HUES48 (cell line): ENCODE data around the gene SIX1.

Experiments
- H3K27ac ChIP-seq: one replicate; pipeline ENCODE4 v1.7.0; 2013; ENCODE audit warnings: low read depth, low read length, inconsistent platforms
- H3K27me3 ChIP-seq: 2 replicates; pipeline ENCODE4 v1.6.1; 2013; ENCODE audit warnings: mild to moderate bottlenecking, low read length; ENCODE audit not compliant: control insufficient read depth, insufficient read depth
- H3K36me3 ChIP-seq: 2 replicates; pipeline ENCODE4 v1.6.1; 2013; ENCODE audit warnings: low read length; ENCODE audit not compliant: control insufficient read depth, insufficient read depth
- H3K4me1 ChIP-seq: 2 replicates; pipeline ENCODE4 v1.6.1; 2013; ENCODE audit warnings: mild to moderate bottlenecking, low read length; ENCODE audit not compliant: control insufficient read depth, insufficient read depth
- H3K4me3 ChIP-seq: 2 replicates; pipeline ENCODE4 v1.5.1; 2013; ENCODE audit warnings: mild to moderate bottlenecking, low read depth, low read length
- H3K9ac ChIP-seq: 2 replicates; pipeline ENCODE4 v1.6.1; 2013; ENCODE audit warnings: mild to moderate bottlenecking, low read depth, low read length, moderate library complexity
- H3K9me3 ChIP-seq: 2 replicates; pipeline ENCODE4 v1.6.1; 2013; ENCODE audit warnings: low read length; ENCODE audit not compliant: control insufficient read depth, insufficient read depth

SIX1 gene

GRCh38 chr14:60622917-60623257 is 26.4 kb downstream of the SIX1 start:
- Histone ChIP-seq H3K9ac (no peak overlapping the region), H3K36me3 (no peaks in the 10 kb centered on the region), H3K4me3 (no peak overlapping the region), H3K4me1 (0 out of 2 replicates have a peak, but pooled peaks cover under 1% of the 10 kb centered on the region), H3K27me3 (no peaks in the 10 kb centered on the region), H3K27ac (no peak overlapping the region), H3K9me3 (no peaks in the 10 kb centered on the region)

- H3K9me3 ChIP-seq = no peaks in the 10 kb centered on the region
- H3K4me3 ChIP-seq = no peak overlapping the region
- H3K4me1 ChIP-seq = 0 out of 2 replicates have a peak, but pooled peaks cover 5% of the 10 kb centered on the region
- H3K27me3 ChIP-seq = no peaks in the 10 kb centered on the region
- H3K9ac ChIP-seq = no peak overlapping the region
- H3K27ac ChIP-seq = no peak overlapping the region
- H3K36me3 ChIP-seq = no peaks in the 10 kb centered on the region
Observed at GRCh38 chr14:60622210-60622916, 26.9 kb downstream of the SIX1 start.

- Histone ChIP-seq H3K4me3 (no peak overlapping the region), H3K9ac (no peak overlapping the region), H3K4me1 (peaks cover 11% of the 10 kb centered on the region), H3K27ac (no peak overlapping the region), H3K27me3 (no peaks in the 10 kb centered on the region), H3K9me3 (no peaks in the 10 kb centered on the region), H3K36me3 (no peaks in the 10 kb centered on the region)
Observed at GRCh38 chr14:60621386-60621785, 27.9 kb downstream of the SIX1 start.

GRCh38 chr14:60618241-60618640 is 31.0 kb downstream of the SIX1 start:
- no peaks in the 10 kb centered on the region for H3K36me3 ChIP-seq
- no peak overlapping the region for H3K4me3 ChIP-seq
- H3K9ac ChIP-seq = no peak overlapping the region
- no peaks in the 10 kb centered on the region for H3K9me3 ChIP-seq
- H3K27me3 ChIP-seq = no peaks in the 10 kb centered on the region
- H3K4me1 ChIP-seq = peaks cover 16% of the 10 kb centered on the region
- no peak overlapping the region for H3K27ac ChIP-seq

- peaks cover 16% of the 10 kb centered on the region for H3K4me1 ChIP-seq
- no peak overlapping the region for H3K27ac ChIP-seq
- no peaks in the 10 kb centered on the region for H3K36me3 ChIP-seq
- H3K27me3 ChIP-seq = no peaks in the 10 kb centered on the region
- no peaks in the 10 kb centered on the region for H3K9me3 ChIP-seq
- no peak overlapping the region for H3K9ac ChIP-seq
- H3K4me3 ChIP-seq = no peak overlapping the region
Observed at GRCh38 chr14:60616461-60616959, 32.8 kb downstream of the SIX1 start.

- Histone ChIP-seq H3K4me3 (no peak overlapping the region), H3K27me3 (no peaks in the 10 kb centered on the region), H3K9ac (no peak overlapping the region), H3K9me3 (peaks cover 5% of the 10 kb centered on the region), H3K27ac (no peak overlapping the region), H3K4me1 (peaks cover 20% of the 10 kb centered on the region; the same call in 1 of the 2 replicates), H3K36me3 (no peaks in the 10 kb centered on the region)
Observed at GRCh38 chr14:60602291-60602690, 47.0 kb downstream of the SIX1 start.

- Histone ChIP-seq H3K27ac (no peak overlapping the region), H3K9ac (no peak overlapping the region), H3K4me3 (no peak overlapping the region), H3K4me1 (peaks cover 21% of the 10 kb centered on the region; the same call in 1 of the 2 replicates), H3K36me3 (no peaks in the 10 kb centered on the region), H3K9me3 (no peaks in the 10 kb centered on the region), H3K27me3 (no peaks in the 10 kb centered on the region)
Observed at GRCh38 chr14:60599727-60600126, 49.5 kb downstream of the SIX1 start.

GRCh38 chr14:60596139-60596538 is 53.1 kb downstream of the SIX1 start:
- H3K27ac ChIP-seq = no peak overlapping the region
- H3K4me1 ChIP-seq = peaks cover 24% of the 10 kb centered on the region; the same call in 1 of the 2 replicates
- no peaks in the 10 kb centered on the region for H3K9me3 ChIP-seq
- H3K36me3 ChIP-seq = no peaks in the 10 kb centered on the region
- H3K27me3 ChIP-seq = no peaks in the 10 kb centered on the region
- no peak overlapping the region for H3K9ac ChIP-seq
- no peak overlapping the region for H3K4me3 ChIP-seq

- H3K9ac ChIP-seq = no peak overlapping the region
- H3K36me3 ChIP-seq = no peaks in the 10 kb centered on the region
- H3K4me3 ChIP-seq = no peak overlapping the region
- H3K27ac ChIP-seq = no peak overlapping the region
- no peaks in the 10 kb centered on the region for H3K9me3 ChIP-seq
- H3K27me3 ChIP-seq = no peaks in the 10 kb centered on the region
- 0 out of 2 replicates have a peak, but pooled peaks cover 6% of the 10 kb centered on the region for H3K4me1 ChIP-seq
Observed at GRCh38 chr14:60594062-60594461, 55.2 kb downstream of the SIX1 start.
